ENCODE measurements around the gene PIEZO1. TPM values are rescaled to one million over a fixed set of nuclear protein-coding genes. Genes with fewer than 3 reads are reported as not detected.

Gene PIEZO1
- total and polyA plus RNA-seq, 9 of the 15 experiments (the other 6 are each of a cell fraction or from before 2014, with no cell fraction given), result 3.6 to 432 (median 131) TPM

- TF ChIP-seq BACH1 (tag; IDR thresholded peaks at IDR 0.05), result no peak
- no peak for TF ChIP-seq HDGF (IDR thresholded peaks at IDR 0.05)
- 0 out of 2 replicates have a peak, but pooled peaks have one; percentile 42 for TF ChIP-seq RBFOX2 (IDR thresholded peaks at IDR 0.05; ENCODE audit: low read depth, low read length)
- peak; percentile 73; the same call in 1 of the 2 replicates for TF ChIP-seq CBX5 (IDR thresholded peaks at IDR 0.05; ENCODE audit: borderline replicate concordance, low read depth)
- no peak for TF ChIP-seq CHCHD3 (CRISPR knock-in tag; IDR thresholded peaks at IDR 0.05)
- no peak for TF ChIP-seq MED1 (CRISPR knock-in tag; IDR thresholded peaks at IDR 0.05; ENCODE audit: borderline replicate concordance)
- TF ChIP-seq SIX5 (IDR thresholded peaks at IDR 0.05; ENCODE audit: borderline replicate concordance in 1 of 2, insufficient read depth in 1 of 2, low read depth in 1 of 2, low read length in 2 of 2), result no peak
- TF ChIP-seq BHLHE40 (IDR thresholded peaks at IDR 0.05; ENCODE audit: low read length), result peak; percentile 61
- no peak for TF ChIP-seq STAT5B (CRISPR knock-in tag; IDR thresholded peaks at IDR 0.05)
- peak; percentile 45 for TF ChIP-seq PRDM10 (IDR thresholded peaks at IDR 0.05; ENCODE audit: partially characterized antibody)
- peak in 1 of 2 experiments; percentile 49; a peak in 1 of 4 replicates for TF ChIP-seq MLLT1 (IDR thresholded peaks at IDR 0.05)
- TF ChIP-seq ZNF57 (CRISPR knock-in tag; IDR thresholded peaks at IDR 0.05), result no peak
- no peak for TF ChIP-seq ARID3B (CRISPR knock-in tag; IDR thresholded peaks at IDR 0.05; ENCODE audit: borderline replicate concordance)
- TF ChIP-seq DDX20 (tag; IDR thresholded peaks at IDR 0.05; ENCODE audit: low read depth), result no peak
- TF ChIP-seq SREBF1 (IDR thresholded peaks at IDR 0.05; ENCODE audit: borderline replicate concordance, low read depth, low read length), result no peak
- TF ChIP-seq NRF1 (conservative IDR thresholded peaks at IDR 0.05 in 1 of 2, IDR thresholded peaks at IDR 0.05 in 1 of 2), result peak in 1 of 2 experiments; percentile 39; a peak in 1 of 4 replicates
- no peak for TF ChIP-seq KAT8 (IDR thresholded peaks at IDR 0.05; ENCODE audit: low read depth)
- TF ChIP-seq TFE3 (CRISPR knock-in tag; IDR thresholded peaks at IDR 0.05), result no peak
- no peak for TF ChIP-seq KLF6 (CRISPR knock-in tag; IDR thresholded peaks at IDR 0.05; ENCODE audit: borderline replicate concordance)
- TF ChIP-seq DIDO1 (tag; IDR thresholded peaks at IDR 0.05; ENCODE audit: low read depth), result no peak
Observed at GRCh38 chr16:88688013-88688778, 96.8 kb downstream of the PIEZO1 start (continued).
